ENCODE data around the gene HSF4.

The HSF4 gene

GRCh38 chr16:67145746-67146145, 18.8 kb upstream of the HSF4 start:
- no peak for TF ChIP-seq CTCF (IDR thresholded peaks at IDR 0.05; ENCODE audit: extremely low read depth, insufficient read depth, missing control alignments)
- DNase-seq (ENCODE audit: low spot score), result no peak
- in situ Hi-C loops (cut with MboI; ENCODE audit: low pct_unique_long_range_greater_than_20kb, low sequenced_read_pairs, unreplicated experiment), result no loop called here

- DNase-seq (ENCODE audit: low spot score), result peak; percentile 15
- TF ChIP-seq CTCF (IDR thresholded peaks at IDR 0.05; ENCODE audit: extremely low read depth, insufficient read depth, missing control alignments), result no peak
- in situ Hi-C loops (cut with MboI; ENCODE audit: low pct_unique_long_range_greater_than_20kb, low sequenced_read_pairs, unreplicated experiment), result no loop called here
Measured at GRCh38 chr16:67146523-67147357, 17.8 kb upstream of the HSF4 start.

- in situ Hi-C loops (cut with MboI; ENCODE audit: low pct_unique_long_range_greater_than_20kb, low sequenced_read_pairs, unreplicated experiment), result no loop called here
- no peak for DNase-seq (ENCODE audit: low spot score)
- no peak for TF ChIP-seq CTCF (IDR thresholded peaks at IDR 0.05; ENCODE audit: extremely low read depth, insufficient read depth, missing control alignments)
Measured at GRCh38 chr16:67147437-67148140, 17.0 kb upstream of the HSF4 start.

- in situ Hi-C loops (cut with MboI; ENCODE audit: low pct_unique_long_range_greater_than_20kb, low sequenced_read_pairs, unreplicated experiment), result no loop called here
- TF ChIP-seq CTCF (IDR thresholded peaks at IDR 0.05; ENCODE audit: extremely low read depth, insufficient read depth, missing control alignments), result no peak
- no peak for DNase-seq (ENCODE audit: low spot score)
Measured at GRCh38 chr16:67148221-67148620, 16.3 kb upstream of the HSF4 start.

GRCh38 chr16:67148656-67149275, 15.8 kb upstream of the HSF4 start:
- DNase-seq (ENCODE audit: low spot score), result peak; percentile 17
- in situ Hi-C loops (cut with MboI; ENCODE audit: low pct_unique_long_range_greater_than_20kb, low sequenced_read_pairs, unreplicated experiment), result no loop called here
- TF ChIP-seq CTCF (IDR thresholded peaks at IDR 0.05; ENCODE audit: extremely low read depth, insufficient read depth, missing control alignments), result no peak

- TF ChIP-seq CTCF (IDR thresholded peaks at IDR 0.05; ENCODE audit: extremely low read depth, insufficient read depth, missing control alignments), result no peak
- DNase-seq (ENCODE audit: low spot score), result peak; percentile 16
- in situ Hi-C loops (cut with MboI; ENCODE audit: low pct_unique_long_range_greater_than_20kb, low sequenced_read_pairs, unreplicated experiment), result loop anchor here (10.0 kb wide), 1 partner anchor 135 kb away; no protein-coding TSS in a partner anchor
Measured at GRCh38 chr16:67149276-67150046, 15.1 kb upstream of the HSF4 start.

Data from GM13977 (cell line).